Fibroblast of the conjunctiva (primary cell): ENCODE data around the gene RFWD3.
A peak's percentile ranks its signal among the peaks of the same experiment; 100 is the strongest.

ENCODE experiments used
- DNase-seq: peaks from one replicate; pipeline ENCODE4 v3.0.0-alpha.2; 2010; ENCODE audit warnings: low read depth

The RFWD3 gene

GRCh38 chr16:74578433-74578832, 88.2 kb downstream of the RFWD3 start:
- DNase-seq: no peak

GRCh38 chr16:74577882-74578366, 88.8 kb downstream of the RFWD3 start:
- peak; percentile 6 for DNase-seq

DNA sequence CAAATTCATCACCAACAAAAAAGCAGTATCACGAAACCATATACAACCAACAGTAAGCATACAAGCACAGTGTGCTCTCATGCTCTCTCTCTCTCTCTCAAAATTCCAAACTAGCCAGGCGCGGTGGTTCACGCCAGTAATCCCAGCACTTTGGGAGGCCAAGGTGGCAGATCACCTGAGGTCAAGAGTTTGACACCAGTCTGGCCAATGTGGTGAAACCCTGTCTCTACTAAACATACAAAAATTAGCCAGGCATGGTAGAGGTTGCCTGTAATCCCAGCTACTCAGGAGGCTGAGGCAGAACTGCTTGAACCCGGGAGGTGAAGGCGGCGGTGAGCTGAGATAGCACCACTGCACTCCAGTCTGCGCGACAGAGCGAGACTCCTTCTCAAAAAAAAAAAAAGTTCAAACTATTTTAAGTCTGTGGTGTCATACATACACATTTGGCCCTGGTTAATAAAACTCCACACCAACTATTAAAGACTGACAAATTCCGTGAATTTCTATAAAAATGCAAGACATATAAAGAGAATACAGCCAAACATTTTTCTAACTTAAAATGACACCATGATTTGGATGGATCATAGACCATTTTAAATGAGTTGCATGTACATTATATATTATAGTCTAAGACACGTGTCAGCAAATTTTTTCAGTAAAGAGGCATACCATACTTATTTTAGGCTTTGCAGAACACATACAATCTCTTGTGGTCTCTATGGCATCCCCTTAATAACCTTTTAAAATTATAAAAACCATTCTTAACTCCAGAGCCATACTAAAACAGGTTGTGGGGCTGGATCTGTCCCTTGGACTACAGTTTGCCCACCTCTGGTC, 90.7 kb downstream of the RFWD3 start:
- no peak for DNase-seq

GRCh38 chr16:74575175-74575806, 91.4 kb downstream of the RFWD3 start:
- no peak for DNase-seq

- no peak for DNase-seq
Measured at GRCh38 chr16:74574146-74574545, 92.5 kb downstream of the RFWD3 start.

GRCh38 chr16:74573622-74574021, 93.1 kb downstream of the RFWD3 start:
- DNase-seq: no peak
